ENCODE measurements around the gene FAM3C. TPM values are rescaled to one million over a fixed set of nuclear protein-coding genes. Genes with fewer than 3 reads are reported as not detected.
"Not testable (repeated sequence)": the region's sequence is repeated elsewhere in the genome, so short reads cannot be mapped to it uniquely, and the experiment has no call there.

Gene FAM3C, protein sequence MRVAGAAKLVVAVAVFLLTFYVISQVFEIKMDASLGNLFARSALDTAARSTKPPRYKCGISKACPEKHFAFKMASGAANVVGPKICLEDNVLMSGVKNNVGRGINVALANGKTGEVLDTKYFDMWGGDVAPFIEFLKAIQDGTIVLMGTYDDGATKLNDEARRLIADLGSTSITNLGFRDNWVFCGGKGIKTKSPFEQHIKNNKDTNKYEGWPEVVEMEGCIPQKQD
- 100 to 1,000 TPM; 105 to 156 (median 122) TPM for polyA plus RNA-seq (ENCODE audit: insufficient read length in 4 of 4)

DNA sequence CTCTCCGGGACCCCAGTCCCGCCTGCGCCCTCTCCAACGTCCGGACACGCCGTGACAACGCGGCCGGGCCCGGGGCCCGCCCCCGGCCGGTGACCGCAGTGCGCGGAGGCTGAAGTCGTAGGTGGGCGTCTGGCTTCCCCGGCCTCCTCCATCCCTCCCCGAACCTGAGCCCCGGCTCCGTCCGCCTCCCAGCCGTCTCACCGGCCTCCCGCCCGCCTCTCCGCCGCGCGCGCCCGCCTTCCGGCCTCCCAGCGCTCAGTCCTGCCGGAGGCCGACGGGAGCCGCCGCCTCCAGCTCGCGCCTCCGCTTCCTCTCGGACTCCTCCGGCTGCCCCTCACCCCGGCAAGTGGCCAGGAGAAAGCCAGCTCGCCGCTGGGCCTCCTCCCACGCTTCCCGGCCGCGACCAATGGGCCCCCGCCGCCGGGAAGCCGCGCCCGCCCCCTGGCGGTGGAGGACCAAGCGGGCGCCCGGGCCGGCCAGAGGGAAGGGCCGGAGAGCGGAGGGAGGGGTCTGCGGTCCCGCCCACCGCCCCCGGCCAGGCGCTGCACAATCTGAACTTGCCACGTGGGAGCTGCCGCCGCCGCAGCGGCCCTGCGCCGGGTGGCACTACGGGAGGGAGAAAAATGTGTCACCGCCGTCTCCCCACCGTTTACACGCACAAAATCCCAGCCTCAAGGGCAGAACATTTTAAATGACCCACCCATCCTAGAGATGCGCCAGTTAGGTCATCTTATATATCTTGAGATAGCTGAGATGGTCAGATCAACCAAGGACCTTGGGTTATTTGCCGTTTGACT lies at the start of gene FAM3C:
TSS of gene FAM3C (minus strand) at position 348 of the 797 bp plus-strand sequence. CDS start 13,339 bp downstream, outside the sequence.
- DNase-seq (ENCODE audit: low read depth in 4 of 4, low spot score in 3 of 4), result peak; percentile 74 to 88 (median 84)

DNA sequence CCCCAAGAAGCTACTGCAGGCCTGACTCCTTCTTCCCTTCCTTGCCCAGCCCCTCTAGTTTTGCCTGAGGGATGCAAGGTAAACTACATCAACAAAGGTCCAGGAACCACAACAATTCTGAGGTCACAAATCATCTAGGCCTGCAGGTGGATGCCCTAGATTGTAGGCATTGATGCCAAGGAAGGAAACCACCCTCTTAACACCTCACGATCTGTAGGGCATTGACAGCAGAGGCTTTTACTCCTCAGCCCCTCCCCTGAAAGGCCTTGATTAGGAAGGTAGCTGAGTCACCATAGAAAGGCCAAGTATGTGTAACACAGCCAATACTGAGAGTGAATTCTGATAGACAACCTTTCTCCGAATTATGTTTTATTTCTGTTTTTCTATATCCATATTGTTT lies 46.7 kb upstream of the FAM3C start:
- no peak for DNase-seq (ENCODE audit: low read depth in 4 of 4, low spot score in 3 of 4)

DNA sequence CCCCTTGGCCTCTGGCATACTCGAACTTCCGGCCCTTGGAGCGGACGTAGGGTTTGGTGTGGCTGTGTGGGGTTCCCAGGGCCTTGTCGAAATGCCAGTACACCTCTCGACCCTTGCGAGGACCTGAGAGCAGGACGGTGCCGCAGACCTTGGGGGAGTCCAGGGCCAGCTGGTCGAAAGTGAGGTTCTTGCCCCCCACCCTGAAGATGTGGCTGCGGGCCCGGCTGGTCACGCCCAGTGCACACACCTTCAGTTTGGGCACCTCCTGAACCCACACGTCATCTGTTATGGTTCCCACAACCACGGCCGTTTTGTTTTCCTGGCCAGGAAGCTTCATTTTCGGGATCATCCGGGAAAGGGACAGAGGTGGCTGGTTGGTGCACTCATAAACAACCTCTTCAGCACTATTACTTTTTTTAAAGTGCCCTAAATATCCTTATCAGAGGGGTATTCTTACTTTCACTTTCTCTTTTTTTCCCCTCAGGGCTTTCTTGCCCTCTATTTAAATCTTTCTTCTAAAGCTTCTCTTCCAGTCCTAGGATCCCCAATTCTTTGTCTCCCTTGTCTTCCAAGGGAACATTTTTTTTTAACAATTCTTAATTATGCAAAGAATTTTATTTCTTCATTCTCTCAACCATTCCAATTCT lies 44.9 kb upstream of the FAM3C start:
- DNase-seq (ENCODE audit: low read depth in 4 of 4, low spot score in 3 of 4), result no peak

DNA sequence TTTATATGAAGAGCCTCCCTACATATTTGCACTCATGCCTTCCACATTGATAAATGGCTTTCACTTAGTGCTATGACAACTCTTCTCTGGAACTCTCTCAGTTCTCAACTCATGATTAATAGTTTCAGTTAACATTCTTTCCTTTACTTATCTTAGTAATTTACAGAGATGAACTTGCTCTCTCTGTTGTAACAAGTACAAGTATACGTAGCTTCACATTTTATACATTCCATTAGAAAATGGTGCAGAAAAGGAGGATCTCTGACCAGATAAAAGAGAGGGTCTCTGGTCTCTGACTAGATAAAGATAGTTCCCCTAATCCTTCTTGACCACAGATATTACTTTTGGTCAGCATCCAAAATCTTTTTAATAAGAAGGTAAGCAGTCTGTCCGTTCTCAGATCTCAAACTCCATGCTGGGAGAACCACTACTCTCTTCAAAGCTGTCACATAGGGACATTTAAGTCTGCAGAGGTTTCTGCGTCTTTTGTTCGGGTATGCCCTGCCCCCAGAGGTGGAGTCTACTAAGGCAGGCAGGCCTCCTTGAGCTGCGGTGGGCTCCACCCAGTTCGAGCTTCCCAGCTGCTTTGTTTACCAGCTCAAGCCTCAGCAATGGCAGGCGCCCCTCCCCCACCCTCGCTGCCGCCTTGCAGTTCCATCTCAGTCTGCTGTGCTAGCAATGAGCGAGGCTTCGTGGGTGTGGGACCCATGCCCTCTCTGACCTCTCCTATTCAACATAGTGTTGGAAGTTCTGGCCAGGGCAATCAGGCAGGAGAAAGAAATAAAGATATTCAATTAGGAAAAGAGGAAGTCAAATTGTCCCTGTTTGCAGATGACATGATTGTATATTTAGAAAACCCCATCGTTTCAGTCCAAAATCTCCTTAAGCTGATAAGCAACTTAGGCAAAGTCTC lies 42.2 kb upstream of the FAM3C start:
- not testable (repeated sequence) for DNase-seq (ENCODE audit: low read depth in 4 of 4, low spot score in 3 of 4)

DNA sequence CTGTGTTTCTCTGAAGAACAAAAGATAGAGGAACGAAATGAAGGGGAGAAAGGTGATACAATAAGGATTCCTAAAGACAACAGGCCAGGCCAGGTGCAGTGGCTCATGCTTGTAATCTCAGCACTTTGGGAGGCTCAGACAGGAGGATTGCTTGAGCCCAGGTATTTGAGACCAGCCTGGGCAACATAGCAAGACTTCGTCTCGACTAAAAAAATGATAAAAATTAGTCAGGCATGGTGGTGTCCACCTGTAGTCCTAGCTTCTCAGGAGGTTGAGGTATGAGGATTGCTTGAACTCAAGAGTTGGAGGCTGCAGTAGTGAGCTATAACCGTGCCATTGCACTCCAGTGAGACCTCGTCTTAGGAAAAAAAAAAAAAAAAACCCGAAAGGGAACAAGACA lies 41.4 kb upstream of the FAM3C start:
- no peak for DNase-seq (ENCODE audit: low read depth in 4 of 4, low spot score in 3 of 4)

DNA sequence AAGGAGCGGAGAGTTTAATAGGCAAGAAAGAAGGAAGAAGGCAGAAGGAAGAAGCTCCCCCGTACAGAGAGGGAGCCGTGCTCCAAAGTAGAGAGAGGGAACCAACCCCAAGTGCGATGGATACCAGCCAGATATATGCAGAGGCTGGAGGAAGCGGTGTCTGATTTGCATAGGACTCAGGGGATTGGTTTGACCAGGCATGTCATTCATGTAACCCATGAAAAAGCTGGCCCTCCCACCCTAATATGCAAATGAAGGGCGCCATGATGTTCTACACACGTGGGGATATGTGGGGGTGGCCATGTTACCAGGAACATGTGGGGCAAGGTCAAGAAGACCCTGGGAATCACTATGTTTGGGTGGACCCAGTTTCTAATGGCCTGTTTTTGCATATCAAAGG lies 40.6 kb upstream of the FAM3C start:
- DNase-seq (ENCODE audit: low read depth in 4 of 4, low spot score in 3 of 4), result no peak

DNA sequence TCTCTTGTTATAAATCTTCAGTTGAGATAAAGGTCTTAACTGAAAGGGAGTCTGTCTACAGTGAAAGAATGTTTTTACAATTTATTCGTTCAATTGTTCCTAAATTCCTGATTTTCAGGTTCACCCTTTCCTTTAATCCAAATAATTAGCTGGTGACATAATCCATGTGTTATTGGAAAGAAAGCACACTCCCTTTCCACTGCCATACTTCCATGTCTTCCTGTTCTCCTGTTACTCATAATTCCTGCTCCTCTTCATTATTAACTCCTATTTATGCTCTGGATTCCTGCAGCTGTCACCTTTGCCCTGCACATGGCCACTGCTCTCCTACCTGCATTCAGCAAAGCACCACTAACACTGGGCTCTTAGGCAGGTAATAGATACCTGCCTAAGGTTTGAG lies 40.0 kb upstream of the FAM3C start:
- no peak for DNase-seq (ENCODE audit: low read depth in 4 of 4, low spot score in 3 of 4)

DNA sequence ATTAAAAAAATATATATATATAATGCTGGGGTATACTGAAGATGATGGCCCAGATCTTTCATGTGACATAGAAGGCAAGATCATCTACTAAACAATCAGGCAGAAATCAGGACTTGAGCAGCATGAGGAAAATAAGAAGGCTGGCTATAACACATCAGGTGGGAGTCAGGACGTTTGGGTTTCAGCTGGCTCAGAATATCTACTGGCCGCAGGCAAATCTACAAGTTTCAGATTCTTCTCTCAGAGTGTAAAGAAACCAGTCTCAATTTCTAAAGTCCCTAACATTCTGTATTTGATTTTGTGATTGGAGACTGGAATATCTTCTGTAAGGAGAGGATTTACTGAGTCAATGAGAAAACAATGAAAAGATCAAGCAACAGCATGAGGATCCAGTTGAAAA lies 37.7 kb upstream of the FAM3C start:
- DNase-seq (ENCODE audit: low read depth in 4 of 4, low spot score in 3 of 4), result no peak

DNA sequence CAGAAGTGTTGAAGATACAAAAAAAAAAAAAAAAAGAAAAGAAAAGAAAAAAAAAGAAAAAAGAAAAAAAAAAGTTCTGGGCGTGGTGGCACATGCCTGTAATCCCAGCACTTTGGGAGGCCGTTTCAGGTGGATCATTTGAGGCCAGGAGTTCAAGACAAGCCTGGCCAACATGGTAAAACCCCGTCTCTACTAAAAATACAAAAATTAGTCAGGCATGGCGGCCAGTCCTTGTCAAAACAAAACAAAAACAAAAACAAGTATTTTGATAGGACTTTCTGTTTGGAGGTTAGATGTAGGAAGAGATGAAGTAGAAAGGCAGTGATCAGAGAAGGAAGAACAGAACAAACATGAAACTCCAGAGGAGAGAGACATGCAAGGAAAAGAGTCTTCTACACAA lies 36.4 kb upstream of the FAM3C start:
- DNase-seq (ENCODE audit: low read depth in 4 of 4, low spot score in 3 of 4), result not testable (repeated sequence)

DNA sequence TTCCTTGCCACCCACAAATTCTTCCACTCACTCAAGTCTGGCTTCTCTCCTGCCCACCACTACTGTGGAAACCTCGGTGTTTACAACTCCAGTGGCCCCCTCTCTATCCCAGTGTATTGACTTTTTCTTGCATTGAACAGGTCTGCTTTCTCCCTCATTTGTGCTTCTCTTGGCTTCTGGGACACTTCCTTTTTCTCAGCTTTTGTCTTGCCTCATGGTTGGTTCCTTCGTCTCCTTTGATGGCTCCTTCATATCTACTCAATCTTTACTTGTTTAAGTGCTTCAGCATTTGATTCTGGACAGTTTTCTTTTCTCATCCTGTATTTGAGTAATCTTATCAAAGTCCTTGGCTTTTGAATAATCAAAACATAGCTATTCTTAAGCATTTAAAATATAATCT lies 35.9 kb upstream of the FAM3C start:
- DNase-seq (ENCODE audit: low read depth in 4 of 4, low spot score in 3 of 4), result no peak

DNA sequence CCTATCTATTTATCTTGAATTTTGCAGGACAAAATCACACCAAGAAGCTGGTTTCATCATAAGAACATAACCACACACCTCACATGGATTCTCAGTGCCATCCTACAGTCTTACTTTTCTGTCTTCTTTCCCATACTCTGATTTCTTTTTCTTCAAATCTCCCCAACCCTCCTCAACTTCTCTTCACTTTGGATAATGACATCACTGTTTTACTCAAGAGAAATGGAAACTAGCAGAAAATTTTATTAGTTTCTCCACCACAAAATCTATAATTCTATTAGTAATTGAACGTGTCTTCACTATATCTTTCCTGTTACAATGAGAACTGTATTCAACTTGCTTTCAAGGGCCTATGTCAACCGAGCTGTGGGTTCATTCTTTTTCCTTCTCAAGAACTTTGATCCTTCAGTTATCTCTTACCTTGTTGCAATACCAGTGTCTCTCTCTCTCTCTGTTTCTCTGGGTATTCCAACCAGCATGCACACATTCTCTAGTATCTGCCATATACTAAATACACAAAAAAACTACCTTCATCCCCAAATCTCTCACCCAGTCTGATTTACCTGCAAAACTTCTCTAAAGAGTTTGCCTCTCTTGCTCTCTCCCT lies 35.4 kb upstream of the FAM3C start:
- no peak for DNase-seq (ENCODE audit: low read depth in 4 of 4, low spot score in 3 of 4)

DNA sequence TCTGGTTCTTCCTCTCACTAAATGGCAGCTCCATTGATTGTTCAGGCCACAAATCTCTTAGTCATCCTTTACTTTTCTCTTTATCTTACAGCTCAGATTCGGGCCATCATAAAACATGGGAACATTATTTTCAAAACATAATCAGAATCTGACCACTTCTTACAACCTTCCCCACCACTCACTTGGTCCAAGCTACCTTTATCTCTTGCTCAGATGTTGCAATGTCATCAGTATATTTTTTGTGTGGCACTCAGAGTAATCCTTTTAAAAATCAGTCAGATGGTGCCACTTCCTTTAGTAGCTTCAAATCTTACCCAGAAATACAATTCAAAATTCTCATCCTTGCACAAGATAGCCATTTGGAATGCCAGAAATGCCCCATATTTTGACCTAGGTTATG lies 34.5 kb upstream of the FAM3C start:
- no peak for DNase-seq (ENCODE audit: low read depth in 4 of 4, low spot score in 3 of 4)

DNA sequence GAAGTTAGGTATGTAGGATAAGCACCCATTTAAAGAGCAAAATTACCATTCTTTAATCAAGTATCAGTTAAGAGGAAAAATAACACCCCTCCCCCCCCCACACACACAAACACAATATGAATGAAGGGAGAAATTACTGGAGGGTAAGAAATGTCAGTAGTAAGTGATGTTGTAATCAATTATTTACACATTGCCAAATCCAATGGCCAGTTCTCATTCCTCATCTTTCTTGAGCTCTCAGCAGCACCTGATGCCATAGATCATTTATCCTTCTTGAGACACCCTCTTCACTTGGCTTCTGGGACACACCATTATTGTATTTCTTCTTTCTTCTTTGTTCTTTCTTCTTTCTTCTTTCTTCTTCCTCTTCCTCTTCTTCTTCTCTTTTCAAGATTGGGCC lies 33.7 kb upstream of the FAM3C start:
- no peak for DNase-seq (ENCODE audit: low read depth in 4 of 4, low spot score in 3 of 4)

DNA sequence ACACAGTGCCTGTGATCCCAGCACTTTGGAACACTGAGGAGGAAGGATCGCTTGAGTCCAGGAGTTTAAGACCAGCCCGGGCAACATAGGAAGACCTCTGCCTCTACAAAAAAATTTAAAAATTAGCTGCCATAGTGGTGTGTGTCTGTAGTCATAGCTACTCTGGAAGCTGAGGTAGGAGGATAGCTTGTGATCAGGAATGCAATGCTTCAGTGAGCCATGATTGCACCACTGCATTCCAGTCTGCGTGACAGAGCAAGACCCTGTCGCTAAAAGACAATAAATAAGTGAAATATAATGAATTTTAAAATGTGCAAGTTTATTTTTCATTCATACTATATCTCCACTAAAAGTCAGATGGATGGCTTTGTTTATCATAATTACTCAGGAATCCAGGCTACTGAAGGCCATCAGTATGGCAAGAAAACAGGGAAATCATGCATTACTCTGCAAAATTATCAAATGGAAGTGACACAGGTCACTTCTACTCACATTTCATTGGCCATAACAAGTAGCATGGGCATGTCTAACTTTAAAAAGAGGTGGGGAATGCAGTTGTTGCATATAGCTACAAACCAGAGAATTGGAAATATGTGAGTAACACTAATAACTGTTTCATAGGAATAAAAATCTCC lies 32.9 kb upstream of the FAM3C start:
- DNase-seq (ENCODE audit: low read depth in 4 of 4, low spot score in 3 of 4), result no peak

DNA sequence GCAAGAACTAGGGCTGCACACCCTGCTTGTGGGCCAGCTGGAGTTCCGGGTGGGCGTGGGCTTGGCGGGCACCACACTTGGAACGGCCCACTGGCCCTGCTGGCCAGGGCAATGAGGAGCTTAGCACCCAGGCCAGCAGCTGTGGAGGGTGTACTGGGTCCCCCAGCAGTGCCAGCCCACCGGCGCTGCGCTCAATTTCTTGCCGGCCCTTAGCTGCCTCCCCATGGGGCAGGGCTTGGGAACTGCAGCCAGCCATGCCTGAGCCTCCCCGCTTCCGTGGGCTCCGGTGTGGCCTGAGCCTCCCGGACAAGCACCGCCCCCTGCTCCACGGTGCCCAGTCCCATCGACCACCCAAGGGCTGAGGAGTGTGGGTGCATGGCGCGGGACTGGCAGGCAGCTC lies 25.6 kb upstream of the FAM3C start:
- not testable (repeated sequence) for DNase-seq (ENCODE audit: low read depth in 4 of 4, low spot score in 3 of 4)

DNA sequence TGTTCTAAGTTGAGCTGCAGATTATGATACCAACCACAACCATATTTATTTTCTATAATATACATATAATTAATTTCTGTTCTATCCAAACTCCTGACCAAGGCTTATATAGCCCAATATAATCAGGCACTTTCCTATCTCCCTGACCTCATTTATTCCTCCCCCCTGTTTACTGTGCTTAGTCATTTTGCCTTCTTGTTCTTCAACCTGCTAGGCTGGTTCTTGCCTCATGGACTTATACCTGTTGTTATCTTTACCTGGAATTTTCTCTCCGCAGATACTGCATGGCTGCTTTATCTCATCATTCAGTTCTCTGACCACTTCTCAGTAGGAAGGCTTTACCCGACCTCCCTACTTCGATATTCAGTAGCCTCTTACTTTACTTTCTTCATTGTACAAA lies 24.9 kb upstream of the FAM3C start:
- DNase-seq (ENCODE audit: low read depth in 4 of 4, low spot score in 3 of 4), result no peak

DNA sequence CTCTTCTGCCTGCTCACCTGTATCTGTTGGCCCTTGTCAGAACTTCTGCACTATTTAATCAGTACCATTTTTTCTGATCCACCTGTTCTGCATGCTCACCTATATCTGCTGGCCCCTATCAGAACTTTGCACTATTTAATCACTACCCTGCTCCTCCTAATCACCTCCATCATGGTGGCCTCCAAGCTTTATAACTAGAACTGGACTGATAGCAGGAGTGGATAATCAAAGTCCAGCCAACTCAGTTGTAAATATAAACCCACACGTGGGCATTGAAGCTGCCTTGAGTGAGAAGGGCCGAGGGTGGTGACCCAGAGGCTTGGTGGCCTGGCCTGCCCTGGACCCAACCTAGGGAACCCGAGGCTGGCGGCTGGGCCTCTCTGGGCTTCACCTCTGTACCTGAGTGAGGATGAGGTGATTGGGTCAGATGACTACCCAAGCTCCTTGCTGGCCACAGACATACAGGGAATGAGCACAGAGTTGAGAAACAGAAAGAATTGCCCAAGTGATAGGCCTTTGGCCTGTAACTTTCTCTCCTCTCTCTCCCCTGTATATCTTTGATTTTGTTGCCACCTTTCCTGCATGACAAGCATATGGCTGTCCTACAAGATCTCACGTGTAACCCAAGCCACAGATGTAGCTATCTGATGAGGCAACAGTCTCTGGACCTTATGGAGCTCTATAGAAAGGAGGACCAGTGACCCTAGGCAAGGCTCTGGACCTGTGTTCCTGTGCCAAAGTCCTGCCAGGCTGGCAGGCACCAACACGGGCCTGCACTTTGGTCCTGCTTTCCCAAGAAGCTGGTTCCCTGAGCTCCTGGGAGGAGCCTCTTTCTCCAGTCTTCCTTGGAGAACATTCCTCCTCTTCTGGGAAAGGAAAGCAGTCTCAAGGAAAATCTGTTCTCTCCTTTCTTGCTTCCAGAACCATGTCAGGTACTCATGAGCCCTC lies 23.4 kb upstream of the FAM3C start:
- DNase-seq (ENCODE audit: low read depth in 4 of 4, low spot score in 3 of 4), result no peak

DNA sequence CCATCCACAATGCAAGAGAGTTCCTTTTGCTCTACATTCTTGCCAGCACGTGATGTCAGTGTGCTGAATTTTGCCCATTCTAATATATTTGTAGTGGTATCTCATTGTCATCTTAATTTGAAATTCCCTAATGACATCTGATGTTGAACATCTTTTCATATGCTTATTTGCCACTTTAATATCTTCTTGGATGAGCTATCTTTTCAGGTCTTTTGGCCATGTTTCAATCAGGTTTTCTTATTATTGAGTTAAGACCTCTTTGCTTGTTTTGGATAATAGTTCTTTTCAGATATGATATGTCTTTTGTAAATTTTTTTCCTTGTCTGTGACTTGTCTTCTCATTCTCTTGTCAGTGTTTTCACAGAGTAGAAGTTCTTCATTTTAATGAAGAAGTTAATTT lies 20.4 kb upstream of the FAM3C start:
- no peak for DNase-seq (ENCODE audit: low read depth in 4 of 4, low spot score in 3 of 4)

DNA sequence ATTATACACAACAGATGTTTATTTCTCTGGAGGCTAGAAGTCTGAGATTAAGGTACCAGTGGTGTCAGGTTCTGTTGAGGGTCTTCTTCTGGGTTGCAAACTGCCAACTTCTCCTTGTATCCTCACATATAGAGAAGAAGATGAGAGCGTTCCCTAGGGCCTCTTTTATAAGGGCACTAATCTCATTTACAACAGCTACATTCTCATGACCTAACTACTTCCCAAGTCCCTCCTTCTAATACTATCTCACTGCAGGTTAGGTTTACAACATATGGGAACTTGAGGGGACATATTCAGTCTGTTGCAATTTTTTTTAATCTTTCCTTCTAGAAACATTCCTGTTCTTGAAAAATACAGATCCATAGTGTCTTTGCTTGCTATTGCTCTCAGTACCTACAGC lies 18.3 kb upstream of the FAM3C start:
- DNase-seq (ENCODE audit: low read depth in 4 of 4, low spot score in 3 of 4), result no peak

Measured in left renal pelvis (tissue), 4 donors.